Measurements from ENCODE around the gene NPFFR2.

The NPFFR2 gene

DNA sequence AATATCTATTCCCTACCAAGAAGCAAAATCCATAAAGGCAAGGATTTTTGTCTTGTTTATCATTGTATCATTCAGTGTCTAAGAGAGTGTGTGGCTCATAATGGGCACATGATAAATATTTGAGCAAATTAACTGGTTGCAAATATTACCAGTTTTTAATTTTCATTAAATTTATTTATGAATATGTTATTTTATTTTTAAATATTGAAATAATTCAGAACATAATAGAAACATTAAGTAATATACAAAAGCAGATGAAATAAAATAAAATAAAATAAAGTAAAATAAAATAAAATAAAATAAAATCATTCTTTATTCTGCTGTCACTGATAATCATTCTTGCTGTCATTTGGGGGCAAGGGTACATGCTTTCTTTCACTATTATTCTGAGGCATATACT, 120.9 kb downstream of the NPFFR2 start:
- TF ChIP-seq REST (IDR thresholded peaks at IDR 0.05; ENCODE audit: insufficient read depth in 1 of 2, low read depth in 2 of 2, low read length in 2 of 2) (no peak), FOXP2 (optimal IDR thresholded peaks at IDR 0.05; ENCODE audit: borderline replicate concordance, extremely low read depth, extremely low read length, insufficient read depth) (no peak), TAF1 (IDR thresholded peaks at IDR 0.05; ENCODE audit: borderline replicate concordance, insufficient read depth, low read length) (no peak), SIN3A (IDR thresholded peaks at IDR 0.05; ENCODE audit: borderline replicate concordance, insufficient read depth, low read length) (no peak), POLR2AphosphoS5 (IDR thresholded peaks at IDR 0.05; ENCODE audit: low read depth, low read length) (no peak)

DNA sequence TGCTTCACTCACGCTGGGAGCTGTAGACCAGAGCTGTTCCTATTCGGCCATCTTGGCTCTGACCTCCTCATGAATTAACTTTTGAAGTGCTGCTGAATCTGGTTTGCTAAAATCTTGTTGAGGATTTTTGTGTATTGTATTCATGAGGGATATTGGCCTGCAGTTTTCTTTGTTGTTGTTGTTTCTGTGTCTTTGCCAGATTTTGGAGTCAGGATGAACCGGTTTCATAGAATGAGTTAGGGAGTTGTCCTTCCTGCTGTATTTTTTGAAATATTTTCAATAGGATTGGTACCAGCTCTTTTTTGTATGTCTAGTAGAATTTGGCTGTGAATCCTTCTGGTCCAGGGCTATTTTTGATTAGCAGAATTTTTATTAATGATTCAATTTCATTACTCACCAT, 138.1 kb downstream of the NPFFR2 start:
- TF ChIP-seq POLR2AphosphoS5 (IDR thresholded peaks at IDR 0.05; ENCODE audit: low read depth, low read length) (no peak), TAF1 (IDR thresholded peaks at IDR 0.05; ENCODE audit: borderline replicate concordance, insufficient read depth, low read length) (no peak), FOXP2 (optimal IDR thresholded peaks at IDR 0.05; ENCODE audit: borderline replicate concordance, extremely low read depth, extremely low read length, insufficient read depth) (no peak), SIN3A (IDR thresholded peaks at IDR 0.05; ENCODE audit: borderline replicate concordance, insufficient read depth, low read length) (no peak), REST (IDR thresholded peaks at IDR 0.05; ENCODE audit: insufficient read depth in 1 of 2, low read depth in 2 of 2, low read length in 2 of 2) (no peak)

DNA sequence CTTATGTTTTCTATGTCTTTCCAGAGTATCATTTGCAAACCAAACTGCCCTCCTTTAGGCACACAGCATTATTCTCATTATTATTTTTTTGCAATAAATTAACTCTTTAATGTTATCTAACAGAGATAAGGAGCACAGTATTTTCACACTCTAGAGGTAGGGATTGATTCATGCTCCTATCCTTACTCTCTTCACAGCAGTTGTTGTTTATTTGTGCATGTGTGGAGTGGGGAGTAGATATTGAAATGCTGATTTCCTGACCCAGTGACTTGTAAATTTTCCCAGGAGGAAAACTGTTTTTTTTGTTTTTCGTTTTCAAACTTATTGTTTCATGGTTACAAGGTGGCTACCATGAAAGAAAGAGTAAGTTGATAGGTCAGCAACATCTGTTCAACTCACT, 140.0 kb downstream of the NPFFR2 start:
- no peak for TF ChIP-seq POLR2AphosphoS5 (IDR thresholded peaks at IDR 0.05; ENCODE audit: low read depth, low read length)
- TF ChIP-seq FOXP2 (optimal IDR thresholded peaks at IDR 0.05; ENCODE audit: borderline replicate concordance, extremely low read depth, extremely low read length, insufficient read depth) = no peak
- no peak for TF ChIP-seq TAF1 (IDR thresholded peaks at IDR 0.05; ENCODE audit: borderline replicate concordance, insufficient read depth, low read length)
- TF ChIP-seq REST (IDR thresholded peaks at IDR 0.05; ENCODE audit: insufficient read depth in 1 of 2, low read depth in 2 of 2, low read length in 2 of 2) = no peak
- TF ChIP-seq SIN3A (IDR thresholded peaks at IDR 0.05; ENCODE audit: borderline replicate concordance, insufficient read depth, low read length) = no peak

GRCh38 chr4:72179342-72179741, 147.5 kb downstream of the NPFFR2 start:
- TF ChIP-seq REST (IDR thresholded peaks at IDR 0.05; ENCODE audit: insufficient read depth in 1 of 2, low read depth in 2 of 2, low read length in 2 of 2) (no peak), SIN3A (IDR thresholded peaks at IDR 0.05; ENCODE audit: borderline replicate concordance, insufficient read depth, low read length) (no peak), TAF1 (IDR thresholded peaks at IDR 0.05; ENCODE audit: borderline replicate concordance, insufficient read depth, low read length) (no peak)

GRCh38 chr4:72186714-72187113, 154.9 kb downstream of the NPFFR2 start:
- no peak for TF ChIP-seq SIN3A (IDR thresholded peaks at IDR 0.05; ENCODE audit: borderline replicate concordance, insufficient read depth, low read length)
- TF ChIP-seq TAF1 (IDR thresholded peaks at IDR 0.05; ENCODE audit: borderline replicate concordance, insufficient read depth, low read length) = no peak
